Mammary epithelial cell (primary cell): ENCODE measurements around the gene GAB1.

ENCODE experiments used
- EZH2 ChIP-seq: IDR thresholded peaks from 2 replicates; pipeline ENCODE4 v1.6.1; 2012; ENCODE audit warnings: low read length, inconsistent platforms, borderline replicate concordance
- TF ChIP-seq, protein P1 (sequence below), 2 donors: IDR thresholded peaks in 1 of 2; conservative IDR thresholded peaks in 1 of 2; 2 replicates each; pipeline ENCODE4 v1.5.1; 2011 to 2012; ENCODE audit warnings: inconsistent platforms in 2 of 2, low read length in 2 of 2, mild to moderate bottlenecking in 2 of 2, control low read depth in 1 of 2, low read depth in 1 of 2; ENCODE audit not compliant: insufficient read depth in 1 of 2; ENCODE audit errors: extremely low read depth in 1 of 2

DNA sequence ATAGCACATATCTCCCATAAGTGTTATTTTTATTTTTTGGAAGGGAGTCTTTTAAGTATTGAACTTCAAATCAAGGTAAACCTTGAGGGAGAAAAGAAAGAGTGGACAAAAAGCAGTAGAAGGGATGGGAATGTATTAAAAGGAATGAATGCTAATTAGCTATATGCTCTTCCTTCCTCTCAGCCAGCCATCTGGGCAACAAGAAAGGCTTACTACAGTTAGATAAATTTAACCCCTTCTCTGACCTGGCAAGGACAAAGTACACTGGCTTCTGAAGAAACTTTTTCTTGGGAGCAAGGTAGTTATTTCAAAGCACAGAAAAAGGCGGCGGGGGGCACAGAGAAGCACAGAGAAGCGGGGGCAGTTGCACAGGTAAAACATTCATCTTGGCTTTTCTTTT is 54.6 kb downstream of the GAB1 start:
- TF ChIP-seq, protein P1, sequence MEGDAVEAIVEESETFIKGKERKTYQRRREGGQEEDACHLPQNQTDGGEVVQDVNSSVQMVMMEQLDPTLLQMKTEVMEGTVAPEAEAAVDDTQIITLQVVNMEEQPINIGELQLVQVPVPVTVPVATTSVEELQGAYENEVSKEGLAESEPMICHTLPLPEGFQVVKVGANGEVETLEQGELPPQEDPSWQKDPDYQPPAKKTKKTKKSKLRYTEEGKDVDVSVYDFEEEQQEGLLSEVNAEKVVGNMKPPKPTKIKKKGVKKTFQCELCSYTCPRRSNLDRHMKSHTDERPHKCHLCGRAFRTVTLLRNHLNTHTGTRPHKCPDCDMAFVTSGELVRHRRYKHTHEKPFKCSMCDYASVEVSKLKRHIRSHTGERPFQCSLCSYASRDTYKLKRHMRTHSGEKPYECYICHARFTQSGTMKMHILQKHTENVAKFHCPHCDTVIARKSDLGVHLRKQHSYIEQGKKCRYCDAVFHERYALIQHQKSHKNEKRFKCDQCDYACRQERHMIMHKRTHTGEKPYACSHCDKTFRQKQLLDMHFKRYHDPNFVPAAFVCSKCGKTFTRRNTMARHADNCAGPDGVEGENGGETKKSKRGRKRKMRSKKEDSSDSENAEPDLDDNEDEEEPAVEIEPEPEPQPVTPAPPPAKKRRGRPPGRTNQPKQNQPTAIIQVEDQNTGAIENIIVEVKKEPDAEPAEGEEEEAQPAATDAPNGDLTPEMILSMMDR (conservative IDR thresholded peaks at IDR 0.05 in 1 of 2, IDR thresholded peaks at IDR 0.05 in 1 of 2; ENCODE audit: extremely low read depth in 1 of 2, insufficient read depth in 1 of 2, low read depth in 1 of 2, low read length in 2 of 2) = no peak
- no peak for TF ChIP-seq EZH2
